Muscle layer of duodenum (tissue), 2 donors: Measurements from ENCODE around the gene EPHB2.
"Not testable (repeated sequence)": the region's sequence is repeated elsewhere in the genome, so short reads cannot be mapped to it uniquely, and the experiment has no call there.

Experiments
- H3K27ac ChIP-seq: one replicate; pipeline ENCODE4 v1.7.0; 2013; ENCODE audit warnings: mild to moderate bottlenecking, low read length
- H3K27me3 ChIP-seq: one replicate; pipeline ENCODE4 v1.7.0; 2013; ENCODE audit warnings: low read depth, mild to moderate bottlenecking, control low read depth, low read length
- H3K36me3 ChIP-seq, 2 donors: one replicate each; pipeline ENCODE4 v1.7.0; 2013; ENCODE audit warnings: low read length in 2 of 2, control low read depth in 1 of 2, mild to moderate bottlenecking in 1 of 2; ENCODE audit not compliant: insufficient read depth in 2 of 2, control insufficient read depth in 1 of 2
- H3K4me1 ChIP-seq, 2 donors: one replicate each; pipeline ENCODE4 v1.7.0; 2013; ENCODE audit warnings: low read length in 2 of 2, mild to moderate bottlenecking in 2 of 2, control low read depth in 1 of 2, moderate library complexity in 1 of 2; ENCODE audit not compliant: insufficient read depth in 2 of 2, control insufficient read depth in 1 of 2
- H3K4me3 ChIP-seq, 2 donors: one replicate each; pipeline ENCODE4 v1.7.0; 2013; ENCODE audit warnings: low read length in 2 of 2, low read depth in 1 of 2, mild to moderate bottlenecking in 1 of 2
- H3K9me3 ChIP-seq, 2 donors: one replicate each; pipeline ENCODE4 v1.7.0; 2013; ENCODE audit warnings: low read length in 2 of 2, control low read depth in 1 of 2, mild to moderate bottlenecking in 1 of 2; ENCODE audit not compliant: control insufficient read depth in 1 of 2
- donor health status: healthy.

The EPHB2 gene

DNA sequence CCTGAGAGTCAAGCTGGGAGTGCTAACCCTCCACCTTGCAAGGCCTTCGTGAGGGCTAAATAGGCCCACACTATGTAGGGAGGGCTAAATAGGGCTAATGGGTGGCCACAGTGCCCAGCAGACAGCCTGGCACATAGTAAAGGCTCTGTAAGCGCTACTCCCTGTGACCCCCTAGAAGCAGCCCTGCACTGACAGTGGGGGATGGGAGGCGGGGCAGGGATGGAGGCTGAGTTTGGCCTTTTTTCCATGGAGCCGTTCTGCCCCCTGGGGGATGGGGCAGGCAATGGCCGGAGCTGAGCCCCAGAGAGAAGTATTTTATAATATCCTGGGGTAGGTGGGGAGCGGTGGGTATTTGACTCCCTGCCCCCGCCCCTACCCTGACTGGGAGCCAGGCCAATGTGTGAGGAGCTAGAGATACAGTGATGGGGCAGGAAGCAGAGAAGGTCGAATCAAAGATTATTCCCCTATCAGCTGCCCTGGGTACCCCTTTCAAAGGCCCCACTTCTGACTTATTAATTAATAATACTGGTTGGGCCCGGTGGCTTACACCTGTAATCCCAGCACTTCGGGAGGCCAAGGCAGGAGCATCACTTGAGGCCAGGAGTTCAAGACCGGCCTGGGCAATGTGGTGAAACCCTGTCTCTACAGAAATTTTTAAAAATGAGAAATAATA is 219.7 kb downstream of the EPHB2 start:
- Histone ChIP-seq H3K4me3 (no peak overlapping the region), H3K36me3 (no peaks in the 10 kb centered on the region), H3K27me3 (no peaks in the 10 kb centered on the region), H3K27ac (no peak overlapping the region), H3K4me1 (no peaks in the 10 kb centered on the region), H3K9me3 (no peaks in the 10 kb centered on the region)

DNA sequence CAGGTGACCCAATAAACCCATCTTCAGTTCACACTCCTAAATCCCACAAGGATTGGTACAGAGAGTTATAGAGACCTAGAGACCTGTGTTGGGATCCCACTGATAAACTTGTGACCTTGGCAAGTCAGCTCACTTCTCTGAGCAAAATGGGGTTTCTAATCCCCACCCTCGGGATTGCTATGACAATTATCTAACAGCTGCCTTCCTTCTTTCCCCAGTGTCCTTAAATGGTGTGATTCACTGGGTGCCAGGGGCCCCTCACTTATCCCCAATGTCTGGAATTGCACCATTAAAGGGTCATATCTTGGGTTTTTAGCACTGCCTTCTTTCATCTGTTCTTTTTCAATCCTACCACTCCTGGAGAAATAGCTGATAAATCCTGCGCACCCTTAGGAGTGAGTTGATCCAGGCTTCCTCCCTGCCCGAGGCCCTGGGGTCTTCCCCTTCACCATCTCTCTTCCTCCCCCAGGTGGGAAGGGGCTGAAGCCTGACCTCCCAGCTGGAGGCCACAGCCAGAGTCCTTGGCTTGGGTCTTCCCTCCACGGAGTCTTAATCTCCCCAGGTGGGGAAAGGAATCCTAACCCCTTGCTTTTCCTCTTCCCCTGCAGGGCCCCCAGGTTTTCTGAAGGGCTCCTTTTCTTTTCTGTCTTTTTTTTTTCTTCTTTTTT is 222.3 kb downstream of the EPHB2 start:
- Histone ChIP-seq H3K4me3 (no peak overlapping the region), H3K27me3 (no peaks in the 10 kb centered on the region), H3K36me3 (no peaks in the 10 kb centered on the region), H3K4me1 (no peaks in the 10 kb centered on the region), H3K27ac (no peak overlapping the region), H3K9me3 (no peaks in the 10 kb centered on the region)

DNA sequence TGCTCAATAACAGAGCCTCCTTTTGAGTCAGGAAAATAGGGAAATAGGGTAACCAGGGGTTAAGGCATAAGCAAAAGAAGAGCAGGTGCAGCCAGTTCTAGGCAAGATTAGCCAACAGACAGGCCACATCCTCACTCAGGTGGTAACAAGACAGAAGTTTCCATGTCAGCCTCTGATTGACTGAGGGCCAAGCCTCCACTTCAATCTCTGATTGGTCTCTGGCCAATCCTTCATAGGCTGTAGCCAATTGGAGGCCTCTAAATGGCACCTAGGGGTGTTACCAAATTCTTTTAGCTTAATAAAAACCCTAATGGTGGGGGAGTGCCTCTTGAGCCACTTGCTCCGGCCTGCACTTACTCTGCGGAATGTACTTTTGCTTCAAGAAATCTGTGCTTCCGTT is 224.8 kb downstream of the EPHB2 start:
- Histone ChIP-seq H3K4me1 (no peaks in the 10 kb centered on the region), H3K27me3 (no peaks in the 10 kb centered on the region), H3K36me3 (no peaks in the 10 kb centered on the region), H3K4me3 (no peak overlapping the region), H3K9me3 (peaks cover 0 to 3% of the 10 kb centered on the region in 2 donors), H3K27ac (no peak overlapping the region)

DNA sequence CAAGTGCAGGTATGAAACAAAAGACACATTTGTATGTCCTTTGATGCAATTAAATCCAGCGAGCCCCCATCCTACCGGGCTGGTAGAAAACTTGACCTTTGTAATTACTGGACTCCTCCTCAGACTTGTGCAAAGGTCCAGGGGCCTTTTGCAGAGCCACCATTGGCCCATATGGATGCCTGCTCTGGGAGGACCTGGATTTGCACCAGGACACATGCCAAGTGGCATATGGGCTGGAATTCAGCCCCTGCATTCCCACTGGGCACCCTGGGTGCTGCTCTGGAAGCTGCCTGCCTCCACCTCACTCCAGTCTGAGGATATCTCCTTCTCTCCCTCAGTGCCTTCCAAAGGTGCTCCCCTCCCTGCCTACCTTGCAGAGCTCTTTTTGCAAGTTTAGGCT is 226.0 kb downstream of the EPHB2 start:
- no peak overlapping the region for H3K4me3 ChIP-seq

DNA sequence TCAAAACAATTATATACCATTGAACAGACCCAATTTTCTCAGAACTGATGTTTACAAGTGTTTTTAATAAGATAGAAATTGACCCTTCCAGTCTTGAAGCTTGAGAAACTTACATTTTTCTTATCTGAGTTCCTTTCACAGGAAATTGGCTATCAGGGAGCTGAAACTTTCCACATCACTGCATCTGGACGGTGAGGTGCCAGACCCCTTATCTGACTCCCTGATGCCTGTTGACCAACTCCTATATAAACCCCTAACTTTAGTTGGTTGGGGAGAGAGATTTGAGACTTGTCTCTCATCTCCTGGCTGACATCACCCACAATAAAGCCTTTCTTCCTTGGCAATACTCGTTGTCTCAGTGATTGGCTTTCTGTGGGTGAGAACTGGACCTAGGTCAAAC is 230.6 kb downstream of the EPHB2 start:
- Histone ChIP-seq H3K36me3 (no peaks in the 10 kb centered on the region), H3K27me3 (no peaks in the 10 kb centered on the region), H3K4me3 (no peak overlapping the region), H3K9me3 (peaks cover 6 to 13% of the 10 kb centered on the region in 2 donors), H3K4me1 (no peaks in the 10 kb centered on the region), H3K27ac (no peak overlapping the region)

More for the DNA sequence above, 226.0 kb downstream of the EPHB2 start:
- Histone ChIP-seq H3K4me1 (no peaks in the 10 kb centered on the region), H3K27ac (no peak overlapping the region), H3K36me3 (no peaks in the 10 kb centered on the region), H3K9me3 (peaks cover 6 to 12% of the 10 kb centered on the region in 2 donors), H3K27me3 (no peaks in the 10 kb centered on the region)

DNA sequence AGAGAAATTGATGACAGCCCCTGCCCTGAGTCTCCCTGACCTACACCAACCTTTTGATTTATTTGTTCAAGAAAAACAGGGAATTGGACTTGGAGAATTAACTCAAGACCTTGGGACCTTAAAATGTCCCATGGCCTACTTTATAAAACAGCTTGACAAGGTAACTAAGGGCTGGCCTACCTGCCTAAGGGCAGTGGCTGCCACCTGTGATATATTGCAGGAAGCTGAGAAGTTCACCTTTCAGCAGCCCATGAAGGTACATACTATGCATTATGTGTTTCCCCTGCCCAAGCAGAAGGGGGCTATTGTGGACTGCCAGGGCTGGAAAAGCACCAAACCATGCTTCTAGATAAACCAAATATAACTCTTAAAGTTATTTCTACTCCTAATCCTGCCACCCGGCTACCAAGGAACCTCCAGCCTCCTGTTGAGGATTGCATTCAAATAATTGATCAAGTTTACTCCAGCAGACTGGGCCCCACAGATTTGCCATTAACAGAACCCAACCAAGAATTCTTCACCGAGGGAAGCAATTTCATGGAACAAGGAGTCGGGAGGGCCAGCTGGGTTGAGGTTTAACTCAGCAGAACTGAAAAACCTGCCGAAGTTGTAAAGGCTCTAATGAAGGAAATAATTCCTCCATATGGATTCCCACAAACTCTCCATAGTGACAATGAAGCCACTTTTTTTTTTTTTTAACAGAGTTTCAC is 233.9 kb downstream of the EPHB2 start:
- H3K4me1 ChIP-seq: no peaks in the 10 kb centered on the region
- H3K27ac ChIP-seq: no peak overlapping the region
- no peak overlapping the region for H3K4me3 ChIP-seq
- H3K9me3 ChIP-seq: peaks cover 6 to 13% of the 10 kb centered on the region in 2 donors
- H3K36me3 ChIP-seq: no peaks in the 10 kb centered on the region
- no peaks in the 10 kb centered on the region for H3K27me3 ChIP-seq

DNA sequence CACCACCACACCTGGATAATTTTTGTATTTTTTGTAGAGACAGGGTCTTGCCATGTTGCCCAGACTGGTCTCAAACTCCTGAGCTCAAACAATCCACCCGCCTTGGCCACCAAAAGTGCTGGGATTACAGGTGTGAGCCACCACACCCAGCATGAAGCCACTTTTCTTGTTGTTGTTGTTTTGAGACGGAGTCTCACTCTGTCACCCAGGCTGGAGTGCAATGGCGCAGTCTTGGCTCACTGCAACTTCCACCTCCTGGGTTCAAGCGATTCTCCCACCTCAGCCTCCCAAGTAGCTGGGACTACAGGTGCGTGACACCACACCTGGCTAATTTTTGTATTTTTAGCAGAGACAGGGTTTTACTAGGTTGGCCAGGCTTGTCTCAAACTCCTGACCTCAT is 234.5 kb downstream of the EPHB2 start:
- H3K4me1 ChIP-seq, H3K27ac ChIP-seq, H3K27me3 ChIP-seq, H3K36me3 ChIP-seq, H3K4me3 ChIP-seq: not testable (repeated sequence)
- H3K9me3 ChIP-seq: peaks cover 4 to 13% of the 10 kb centered on the region in 2 donors

DNA sequence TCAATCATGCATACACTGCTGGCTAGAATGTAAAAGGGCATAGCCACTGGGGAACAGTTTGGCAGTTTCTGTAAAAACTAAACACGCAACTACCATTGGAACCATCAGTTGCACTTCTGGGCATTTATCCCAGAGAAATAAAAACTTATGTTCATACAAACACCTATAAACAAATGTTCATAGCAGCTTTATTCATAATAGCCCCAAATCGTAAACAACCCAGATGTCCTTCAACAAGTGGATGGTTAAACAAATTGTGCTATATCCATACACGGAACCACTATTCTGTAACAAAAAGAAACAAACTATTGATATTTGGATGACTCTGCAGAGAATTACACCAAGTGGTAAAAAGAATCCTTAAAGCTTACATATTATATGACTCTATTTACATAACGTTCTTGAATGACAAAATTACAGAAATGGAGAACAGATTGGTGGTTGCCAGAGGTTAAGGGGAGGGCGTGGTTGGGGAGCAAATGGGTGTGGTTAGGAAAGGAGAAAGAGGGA is 239.2 kb downstream of the EPHB2 start:
- no peaks in the 10 kb centered on the region for H3K9me3 ChIP-seq
- no peak overlapping the region for H3K27ac ChIP-seq
- H3K4me3 ChIP-seq: no peak overlapping the region
- no peaks in the 10 kb centered on the region for H3K36me3 ChIP-seq
- H3K4me1 ChIP-seq: peaks cover 0 to 9% of the 10 kb centered on the region in 2 donors
- peaks cover 4% of the 10 kb centered on the region for H3K27me3 ChIP-seq

DNA sequence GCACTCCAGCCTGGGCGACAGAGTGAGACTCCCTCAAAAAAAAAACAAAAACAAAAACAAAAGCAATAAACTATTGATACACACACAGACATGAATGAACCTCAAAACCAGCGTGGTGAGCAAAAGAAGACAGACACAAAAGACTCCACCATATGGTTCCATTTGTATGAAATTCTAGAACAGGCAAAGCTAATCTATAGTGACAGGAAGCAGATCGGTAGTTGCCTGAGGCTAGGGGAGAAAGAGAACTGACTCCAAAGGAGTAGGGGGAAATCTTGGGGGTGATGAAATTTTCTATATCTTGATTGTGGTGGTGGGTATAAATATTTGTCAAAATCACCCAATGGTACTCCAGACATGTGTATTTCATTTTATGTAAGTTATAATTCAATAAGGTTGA is 241.2 kb downstream of the EPHB2 start:
- H3K27me3 ChIP-seq: peaks cover 4% of the 10 kb centered on the region
- no peaks in the 10 kb centered on the region for H3K36me3 ChIP-seq
- H3K4me1 ChIP-seq: peaks cover 0 to 9% of the 10 kb centered on the region in 2 donors
- no peak overlapping the region for H3K27ac ChIP-seq
- no peak overlapping the region for H3K4me3 ChIP-seq
- no peaks in the 10 kb centered on the region for H3K9me3 ChIP-seq

DNA sequence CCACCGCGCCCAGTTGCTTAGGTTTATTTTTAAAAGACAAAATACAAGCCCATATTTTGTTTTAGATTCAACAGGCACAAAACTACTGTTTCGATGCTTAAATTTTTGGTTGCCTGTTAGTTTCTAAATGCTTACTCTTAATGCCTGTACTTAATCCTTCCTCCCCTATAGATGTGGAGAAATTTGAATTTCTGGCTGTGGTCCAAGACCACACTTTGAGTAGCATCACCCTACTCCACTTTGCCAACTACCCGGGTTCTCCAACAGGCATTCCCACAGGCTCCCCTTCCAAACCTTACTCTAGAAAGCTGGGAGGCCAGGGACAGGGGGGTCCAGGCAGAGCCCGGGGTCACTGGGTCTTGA is 242.0 kb downstream of the EPHB2 start:
- Histone ChIP-seq H3K9me3 (no peaks in the 10 kb centered on the region), H3K4me3 (no peak overlapping the region)

DNA sequence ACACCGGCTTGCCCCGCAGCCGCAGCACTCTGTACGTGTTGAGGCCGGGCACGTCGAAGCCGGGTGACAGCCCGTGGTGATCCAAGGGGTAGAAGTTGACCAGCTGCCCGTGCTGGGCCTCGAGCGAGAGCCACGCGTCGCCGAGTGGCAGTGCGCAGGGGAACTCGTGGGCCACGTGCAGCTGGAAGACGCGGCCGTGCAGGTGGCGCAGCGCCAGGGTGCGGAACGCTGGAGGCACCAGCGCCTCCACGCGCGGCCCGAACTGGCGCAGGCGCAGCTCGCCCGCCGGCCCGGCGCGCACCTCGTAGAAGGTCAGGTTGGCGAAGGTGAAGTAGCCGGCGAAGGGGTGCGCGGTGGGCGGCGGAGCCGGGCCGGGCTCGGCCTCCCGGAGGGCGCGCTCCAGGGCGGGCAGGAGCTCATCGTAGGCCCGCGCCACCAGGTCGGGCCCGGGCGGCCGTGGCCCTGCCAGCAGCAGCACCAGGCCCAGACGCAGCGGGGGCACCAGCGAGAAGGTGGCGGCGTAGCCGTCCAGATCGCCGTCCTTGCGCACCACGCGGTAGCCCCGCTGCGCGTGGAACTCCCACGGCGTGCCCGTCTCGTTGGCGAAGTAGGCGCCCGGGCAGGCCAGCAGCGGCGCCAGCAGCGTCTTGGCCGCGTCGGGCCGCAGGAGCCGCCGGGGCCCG is 242.6 kb downstream of the EPHB2 start:
- H3K4me3 ChIP-seq: peak overlapping the region in 1 of 2 donors; percentile 32
- no peaks in the 10 kb centered on the region for H3K36me3 ChIP-seq
- peaks cover 0 to 9% of the 10 kb centered on the region in 2 donors for H3K4me1 ChIP-seq
- H3K27ac ChIP-seq: no peak overlapping the region
- peaks cover 4% of the 10 kb centered on the region for H3K27me3 ChIP-seq
- no peaks in the 10 kb centered on the region for H3K9me3 ChIP-seq

More for the DNA sequence above, 242.0 kb downstream of the EPHB2 start:
- peaks cover 4% of the 10 kb centered on the region for H3K27me3 ChIP-seq
- H3K27ac ChIP-seq: no peak overlapping the region
- H3K36me3 ChIP-seq: no peaks in the 10 kb centered on the region
- H3K4me1 ChIP-seq: peaks cover 0 to 9% of the 10 kb centered on the region in 2 donors
